Sciatic nerve (tissue), 2 donors: Measurements from ENCODE around the gene LGALS9C. TPM values are rescaled to one million over a fixed set of nuclear protein-coding genes. Genes with fewer than 3 reads are reported as not detected.
"Not testable (repeated sequence)": the region's sequence is repeated elsewhere in the genome, so short reads cannot be mapped to it uniquely, and the experiment has no call there.

Experiments used
- ATAC-seq: fragments of 200-7000 bp; cut with Tn5 transposase; one replicate; pipeline ENCODE4 v1.9.1; 2020; ENCODE audit warnings: mild to moderate bottlenecking, moderate library complexity
- DNase-seq: peaks from one replicate; pipeline ENCODE4 v3.0.0-alpha.2; 2020; ENCODE audit warnings: low spot score
- intact Hi-C: fragments of 100-400 bp; cut with DNase I; formaldehyde crosslinking; loops from one replicate; pipeline ENCODE4 v1.14.2; 2022
- total RNA-seq: library from RNA; stranded (reverse); fragmentation: NEBNext Ultra II Directional; extraction: Animal tissue kit (Norgen Biotek cat#: 25700); gene quantifications from one replicate; pipeline ENCODE4 v1.2.1, GENCODE V29; 2021
- donor health status: DM: no; HTN: no; CAD: no.
- donor health status: DM: no; HTN: no; CAD: no.

LGALS9C gene
- total RNA-seq, 1 donor from 2014 or later: 0.18 TPM

GRCh38 chr17:18473967-18474366 lies 2.6 kb upstream of the LGALS9C start:
- intact Hi-C loops, DNase-seq, ATAC-seq: not testable (repeated sequence)

- intact Hi-C loops, DNase-seq, ATAC-seq: not testable (repeated sequence)
Observed at GRCh38 chr17:18474754-18475153, 1.8 kb upstream of the LGALS9C start.

GRCh38 chr17:18477367-18477766 lies 778 bp downstream of the LGALS9C start:
- intact Hi-C loops, DNase-seq, ATAC-seq: not testable (repeated sequence)

- DNase-seq, intact Hi-C loops: not testable (repeated sequence)
- peak; percentile 68 for ATAC-seq
Observed at GRCh38 chr17:18478362-18478761, 1.8 kb downstream of the LGALS9C start.

GRCh38 chr17:18478977-18479595 lies 2.5 kb downstream of the LGALS9C start:
- intact Hi-C loops, ATAC-seq, DNase-seq: not testable (repeated sequence)

- DNase-seq, intact Hi-C loops, ATAC-seq: not testable (repeated sequence)
Observed at GRCh38 chr17:18481775-18482174, 5.2 kb downstream of the LGALS9C start.

- intact Hi-C loops, DNase-seq, ATAC-seq: not testable (repeated sequence)
Observed at GRCh38 chr17:18485936-18486464, 9.4 kb downstream of the LGALS9C start.

GRCh38 chr17:18487633-18488032 lies 11.0 kb downstream of the LGALS9C start:
- ATAC-seq, DNase-seq, intact Hi-C loops: not testable (repeated sequence)

- intact Hi-C loops, DNase-seq, ATAC-seq: not testable (repeated sequence)
Observed at GRCh38 chr17:18488622-18489021, 12.0 kb downstream of the LGALS9C start.

- intact Hi-C loops, ATAC-seq, DNase-seq: not testable (repeated sequence)
Observed at GRCh38 chr17:18490016-18490415, 13.4 kb downstream of the LGALS9C start.

- ATAC-seq, DNase-seq, intact Hi-C loops: not testable (repeated sequence)
Observed at GRCh38 chr17:18492712-18493480, 16.3 kb downstream of the LGALS9C start.

GRCh38 chr17:18494250-18494768 lies 17.7 kb downstream of the LGALS9C start:
- intact Hi-C loops, ATAC-seq, DNase-seq: not testable (repeated sequence)

GRCh38 chr17:18497044-18497443 lies 20.5 kb downstream of the LGALS9C start:
- DNase-seq, intact Hi-C loops, ATAC-seq: not testable (repeated sequence)

- DNase-seq, intact Hi-C loops, ATAC-seq: not testable (repeated sequence)
Observed at GRCh38 chr17:18499100-18499499, 22.5 kb downstream of the LGALS9C start.

GRCh38 chr17:18499756-18500155 lies 23.2 kb downstream of the LGALS9C start:
- intact Hi-C loops, DNase-seq, ATAC-seq: not testable (repeated sequence)

- DNase-seq, ATAC-seq, intact Hi-C loops: not testable (repeated sequence)
Observed at GRCh38 chr17:18500281-18500680, 23.7 kb downstream of the LGALS9C start.

GRCh38 chr17:18500816-18501215 lies 24.2 kb downstream of the LGALS9C start:
- ATAC-seq, DNase-seq, intact Hi-C loops: not testable (repeated sequence)

- intact Hi-C loops, DNase-seq: not testable (repeated sequence)
Observed at GRCh38 chr17:18503221-18503620, 26.6 kb downstream of the LGALS9C start.

GRCh38 chr17:18507729-18508128 lies 31.1 kb downstream of the LGALS9C start:
- intact Hi-C loops, DNase-seq, ATAC-seq: not testable (repeated sequence)

More at GRCh38 chr17:18503221-18503620, 26.6 kb downstream of the LGALS9C start:
- not testable (repeated sequence) for ATAC-seq
